PC-3 (cell line): ENCODE results near the gene SLC6A9. TPM values are rescaled to one million over a fixed set of nuclear protein-coding genes. Genes with fewer than 3 reads are reported as not detected.

ENCODE experiments used
- ATAC-seq: fragments of 200-7000 bp; cut with Tn5 transposase; 2 replicates; pipeline ENCODE4 v1.9.1; 2020; ENCODE audit warnings: mild to moderate bottlenecking, moderate library complexity
- BruUV-seq: library from RNA; stranded (reverse); fragments of 400-500 nt; replicated peaks from 2 replicates; lab custom pipeline; 2021; lab: Mats Ljungman, UMichigan
- CTCF ChIA-PET: fragments of 300-600 bp; sonication (Branson Sonifier 250); formaldehyde crosslinking; loops from one replicate; lab custom pipeline; 2022; ENCODE audit warnings: antibody characterized with exemption; lab: Charles Lee
- POLR2A ChIA-PET: fragments of 300-600 bp; sonication (Branson Sonifier 250); formaldehyde crosslinking; loops from one replicate; lab custom pipeline; 2022; ENCODE audit warnings: antibody characterized with exemption; ENCODE audit not compliant: unreplicated experiment; lab: Charles Lee
- DNase-seq: peaks from one replicate; pipeline ENCODE4 v3.0.0-alpha.2; 2015
- H2AFZ ChIP-seq: fragments of 300-600 bp; sonication (generic); 2 replicates; pipeline ENCODE4 v1.6.0; 2016; ENCODE audit warnings: antibody characterized with exemption, low read length
- H3F3A ChIP-seq: fragments of 300-600 bp; sonication (generic); one replicate; pipeline ENCODE4 v1.6.0; 2017; ENCODE audit warnings: antibody characterized with exemption, low read length, control low read depth, mild to moderate bottlenecking; ENCODE audit not compliant: unreplicated experiment
- H3K27ac ChIP-seq: fragments of 300-600 bp; sonication (generic); 2 replicates; pipeline ENCODE4 v1.5.1; 2016; ENCODE audit warnings: mild to moderate bottlenecking, low read length
- H3K27me3 ChIP-seq: fragments of 300-600 bp; sonication (generic); 2 replicates; pipeline ENCODE4 v1.6.1; 2016; ENCODE audit warnings: low read length, mixed read lengths
- H3K36me3 ChIP-seq: fragments of 300-600 bp; sonication (generic); 2 replicates; pipeline ENCODE4 v1.6.1; 2016; ENCODE audit warnings: low read depth, mixed run types, low read length, mixed read lengths
- H3K4me1 ChIP-seq: fragments of 300-600 bp; sonication (generic); 2 replicates; pipeline ENCODE4 v1.5.1; 2016; ENCODE audit warnings: low read length; ENCODE audit not compliant: insufficient read depth
- H3K4me2 ChIP-seq: fragments of 300-600 bp; sonication (generic); 2 replicates; pipeline ENCODE4 v1.6.0; 2016; ENCODE audit warnings: low read length
- H3K4me3 ChIP-seq: fragments of 300-600 bp; sonication (generic); 2 replicates; pipeline ENCODE4 v1.5.1; 2016; ENCODE audit warnings: mild to moderate bottlenecking, low read length, mixed read lengths
- H3K79me2 ChIP-seq: fragments of 300-600 bp; sonication (generic); 2 replicates; pipeline ENCODE4 v1.6.1; 2017; ENCODE audit warnings: low read length, mixed read lengths
- H3K9ac ChIP-seq: fragments of 300-600 bp; sonication (generic); 2 replicates; pipeline ENCODE4 v1.6.0; 2016; ENCODE audit warnings: mild to moderate bottlenecking, low read length
- H3K9me2 ChIP-seq: fragments of 300-600 bp; sonication (generic); replicated peaks from 2 replicates; pipeline ENCODE4 v1.6.1; 2016; ENCODE audit warnings: mixed run types, low read length, mixed read lengths
- H3K9me3 ChIP-seq: fragments of 300-600 bp; sonication (generic); 2 replicates; pipeline ENCODE4 v1.6.1; 2016; ENCODE audit warnings: low read length, mixed read lengths
- H4K20me1 ChIP-seq: fragments of 300-600 bp; sonication (generic); 2 replicates; pipeline ENCODE4 v1.6.1; 2016; ENCODE audit warnings: low read length, mixed read lengths
- EZH2 ChIP-seq: fragments of 300-600 bp; sonication (generic); IDR thresholded peaks from one replicate; pipeline ENCODE4 v1.6.1; 2017; ENCODE audit warnings: antibody characterized with exemption, mild to moderate bottlenecking, low read length; ENCODE audit not compliant: unreplicated experiment
- EZH2phosphoT487 ChIP-seq: fragments of 300-600 bp; sonication (generic); IDR thresholded peaks from 2 replicates; pipeline ENCODE4 v1.6.1; 2018; ENCODE audit warnings: mild to moderate bottlenecking, antibody characterized with exemption, low read length, borderline replicate concordance
- intact Hi-C: fragments of 100-400 bp; cut with micrococcal nuclease; formaldehyde crosslinking; loops from 2 replicates; pipeline ENCODE4 v1.9.0; 2023
- total RNA-seq: library from RNA; depleted of rRNA; stranded (reverse); fragments of >200 nt; gene quantifications from 2 replicates; pipeline ENCODE4 v1.2.3, GENCODE V29; 2014
- TF ChIP-seq, protein P1 (sequence below): fragments of 300-600 bp; sonication (generic); conservative IDR thresholded peaks from 2 replicates; pipeline ENCODE4 v1.5.1; 2017; ENCODE audit warnings: antibody characterized with exemption, low read depth, mild to moderate bottlenecking, low read length

SLC6A9 gene
- total RNA-seq, 1 experiment from 2014 or later = 11.2 TPM

DNA sequence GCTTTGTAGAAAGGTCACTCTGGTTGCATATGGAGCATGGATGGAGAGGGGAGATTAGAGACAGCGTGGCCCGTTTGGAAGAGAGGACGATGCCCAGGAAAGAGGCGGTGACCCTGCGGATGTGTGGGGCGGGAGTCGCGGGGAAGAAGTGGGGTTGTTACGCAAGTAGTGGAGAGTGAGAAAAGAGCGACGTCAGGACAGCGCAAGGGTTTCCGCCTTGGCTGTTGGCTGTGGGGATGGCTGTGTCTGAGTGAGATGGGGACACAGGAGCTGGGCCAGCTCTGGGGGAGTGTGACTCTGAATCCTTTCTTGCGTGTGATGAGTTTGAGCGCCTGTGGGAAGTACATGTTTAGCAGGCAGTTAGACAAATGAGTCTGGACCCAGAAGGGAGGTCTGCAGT lies 48.5 kb downstream of the SLC6A9 start:
- peaks cover 10% of the 10 kb centered on the region; the same call in 1 of the 2 replicates for H3K36me3 ChIP-seq
- ATAC-seq (no peak), DNase-seq (no peak)
- H3K9me3 ChIP-seq = no peaks in the 10 kb centered on the region
- peaks cover 26% of the 10 kb centered on the region for H3K4me1 ChIP-seq
- BruUV-seq = no TSS peak
- intact Hi-C loops = no loop called here
- ChIA-PET POLR2A (no interaction called here), CTCF (no interaction called here)
- H3F3A ChIP-seq = no peaks in the 10 kb centered on the region
- no peak overlapping the region for H3K4me3 ChIP-seq
- H3K9ac ChIP-seq = no peak overlapping the region
- no peak overlapping the region for H2AFZ ChIP-seq
- H3K79me2 ChIP-seq = peaks cover 53% of the 10 kb centered on the region
- no peak overlapping the region for H3K27ac ChIP-seq
- H4K20me1 ChIP-seq = 0 out of 2 replicates have a peak, but pooled peaks cover 1% of the 10 kb centered on the region
- TF ChIP-seq EZH2phosphoT487 = no peak
- no peak for TF ChIP-seq EZH2
- TF ChIP-seq, protein P1, sequence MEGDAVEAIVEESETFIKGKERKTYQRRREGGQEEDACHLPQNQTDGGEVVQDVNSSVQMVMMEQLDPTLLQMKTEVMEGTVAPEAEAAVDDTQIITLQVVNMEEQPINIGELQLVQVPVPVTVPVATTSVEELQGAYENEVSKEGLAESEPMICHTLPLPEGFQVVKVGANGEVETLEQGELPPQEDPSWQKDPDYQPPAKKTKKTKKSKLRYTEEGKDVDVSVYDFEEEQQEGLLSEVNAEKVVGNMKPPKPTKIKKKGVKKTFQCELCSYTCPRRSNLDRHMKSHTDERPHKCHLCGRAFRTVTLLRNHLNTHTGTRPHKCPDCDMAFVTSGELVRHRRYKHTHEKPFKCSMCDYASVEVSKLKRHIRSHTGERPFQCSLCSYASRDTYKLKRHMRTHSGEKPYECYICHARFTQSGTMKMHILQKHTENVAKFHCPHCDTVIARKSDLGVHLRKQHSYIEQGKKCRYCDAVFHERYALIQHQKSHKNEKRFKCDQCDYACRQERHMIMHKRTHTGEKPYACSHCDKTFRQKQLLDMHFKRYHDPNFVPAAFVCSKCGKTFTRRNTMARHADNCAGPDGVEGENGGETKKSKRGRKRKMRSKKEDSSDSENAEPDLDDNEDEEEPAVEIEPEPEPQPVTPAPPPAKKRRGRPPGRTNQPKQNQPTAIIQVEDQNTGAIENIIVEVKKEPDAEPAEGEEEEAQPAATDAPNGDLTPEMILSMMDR = no peak
- H3K27me3 ChIP-seq = no peaks in the 10 kb centered on the region
- H3K9me2 ChIP-seq = no peaks in the 10 kb centered on the region
- H3K4me2 ChIP-seq = no peak overlapping the region

DNA sequence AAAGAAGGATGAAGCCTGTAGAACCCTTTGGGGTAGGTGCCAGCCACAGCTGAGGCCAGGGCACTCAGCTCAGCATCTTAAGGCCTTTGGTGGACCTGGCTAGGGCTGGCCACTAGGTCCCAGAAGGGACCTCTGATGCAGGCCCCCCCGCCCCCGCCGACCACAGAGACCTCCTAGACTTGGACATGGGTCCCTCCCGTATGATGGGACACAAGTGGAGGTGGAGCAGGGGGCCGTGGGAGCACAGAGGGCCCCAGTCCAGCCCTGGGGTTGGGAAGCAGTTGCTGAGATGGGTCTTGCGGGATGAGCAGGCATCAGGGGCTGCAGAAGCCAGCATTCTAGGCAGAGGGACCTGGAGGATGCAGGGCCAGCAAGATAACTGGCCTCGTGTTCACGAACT lies 49.0 kb downstream of the SLC6A9 start:
- ChIA-PET POLR2A (interaction anchor here (0.6 kb wide), 1 partner anchor 49 kb away, joined by 13 read pairs; the partner anchor contains the start of gene SLC6A9), CTCF (no interaction called here)
- Histone ChIP-seq H3K36me3 (peaks cover 16% of the 10 kb centered on the region; the same call in 1 of the 2 replicates), H3K79me2 (peaks cover 59% of the 10 kb centered on the region), H3K4me1 (peaks cover 31% of the 10 kb centered on the region), H3K9me3 (no peaks in the 10 kb centered on the region), H3K9me2 (no peaks in the 10 kb centered on the region), H3K4me3 (no peak overlapping the region), H2AFZ (no peak overlapping the region), H4K20me1 (0 out of 2 replicates have a peak, but pooled peaks cover 7% of the 10 kb centered on the region), H3K27ac (no peak overlapping the region), H3K9ac (no peak overlapping the region), H3K4me2 (no peak overlapping the region), H3K27me3 (no peaks in the 10 kb centered on the region), H3F3A (no peaks in the 10 kb centered on the region)
- no peak for DNase-seq
- intact Hi-C loops = no loop called here
- BruUV-seq = no TSS peak
- TF ChIP-seq EZH2 (no peak), EZH2phosphoT487 (no peak)
- TF ChIP-seq, protein P1 = no peak
- ATAC-seq = no peak

DNA sequence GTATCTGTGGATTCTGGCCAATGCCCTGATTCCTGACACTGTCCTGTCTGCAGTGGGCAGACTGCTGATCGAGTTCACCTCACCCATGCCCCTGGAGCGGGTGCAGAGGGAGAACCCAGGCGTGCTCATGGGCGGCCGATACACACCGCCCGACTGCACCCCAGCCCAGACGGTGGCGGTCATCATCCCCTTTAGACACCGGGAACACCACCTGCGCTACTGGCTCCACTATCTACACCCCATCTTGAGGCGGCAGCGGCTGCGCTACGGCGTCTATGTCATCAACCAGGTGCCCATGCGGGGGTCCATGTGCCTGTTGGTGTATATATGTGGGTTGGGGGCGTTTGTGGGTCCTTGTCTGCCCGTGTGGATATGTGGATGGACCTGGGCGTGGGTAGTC lies 49.6 kb downstream of the SLC6A9 start:
- Histone ChIP-seq H3K9me2 (no peaks in the 10 kb centered on the region), H3K36me3 (peaks cover 22% of the 10 kb centered on the region; the same call in 1 of the 2 replicates), H3K4me2 (no peak overlapping the region), H3K79me2 (peaks cover 65% of the 10 kb centered on the region), H3F3A (no peaks in the 10 kb centered on the region), H3K4me1 (peaks cover 37% of the 10 kb centered on the region), H2AFZ (no peak overlapping the region), H3K9ac (no peak overlapping the region), H3K4me3 (no peak overlapping the region), H3K27me3 (no peaks in the 10 kb centered on the region), H3K27ac (no peak overlapping the region), H3K9me3 (no peaks in the 10 kb centered on the region), H4K20me1 (0 out of 2 replicates have a peak, but pooled peaks cover 13% of the 10 kb centered on the region)
- intact Hi-C loops = no loop called here
- TF ChIP-seq, protein P1 = no peak
- no peak for TF ChIP-seq EZH2
- TF ChIP-seq EZH2phosphoT487 = no peak
- ATAC-seq (no peak), DNase-seq (no peak)
- no TSS peak for BruUV-seq
- ChIA-PET POLR2A (interaction anchor here (0.6 kb wide), 1 partner anchor 49 kb away, joined by 13 read pairs; the partner anchor contains the start of gene SLC6A9), CTCF (no interaction called here)
